Thyroid gland (tissue), 4 donors: ENCODE results near the gene SMAD3. TPM values are rescaled to one million over a fixed set of nuclear protein-coding genes. Genes with fewer than 3 reads are reported as not detected.

ENCODE experiments used
- DNase-seq, 2 donors: peaks; one replicate each; pipeline ENCODE4 v3.0.0-alpha.2; 2019
- H3K27ac ChIP-seq, 3 donors: fragments of 200-600 bp; sonication (generic); 1 replicate in 2 of 3; 2 replicates in 1 of 3; pipeline ENCODE4 v1.5.1; 2016 to 2019; ENCODE audit warnings: mild to moderate bottlenecking in 1 of 3, moderate library complexity in 1 of 3
- H3K27me3 ChIP-seq: fragments of 200-600 bp; sonication (generic); one replicate; pipeline ENCODE4 v1.5.1; 2019
- H3K36me3 ChIP-seq, 2 donors: fragments of 200-600 bp; sonication (generic); one replicate each; pipeline ENCODE4 v1.5.1; 2016 to 2019
- H3K4me1 ChIP-seq, 2 donors: fragments of 200-600 bp; sonication (generic); one replicate each; pipeline ENCODE4 v1.5.1; 2017 to 2019
- H3K4me3 ChIP-seq, 3 donors: fragments of 200-600 bp; sonication (generic); replicated peaks in 1 of 3; 1 replicate in 2 of 3; 2 replicates in 1 of 3; pipeline ENCODE4 v1.5.1; 2016; ENCODE audit warnings: mild to moderate bottlenecking in 1 of 3
- H3K9me3 ChIP-seq: fragments of 200-600 bp; sonication (generic); one replicate; pipeline ENCODE4 v1.5.1; 2017
- POLR2A ChIP-seq, 2 donors: fragments of 450-650 bp; IDR thresholded peaks; one replicate each; pipeline ENCODE4 v1.6.1; 2017; ENCODE audit warnings: antibody characterized with exemption in 2 of 2, mild to moderate bottlenecking in 2 of 2, moderate library complexity in 1 of 2
- WGBS, 2 donors: methylation state at CpG; one replicate each; pipeline ENCODE4 v1.1.5; 2017; 5-methylcytosine and 5-hydroxymethylcytosine counted together
- intact Hi-C: fragments of 100-400 bp; cut with DNase I; formaldehyde crosslinking; loops from one replicate; pipeline ENCODE4 v1.15.1; 2023
- total RNA-seq, 4 donors: library from RNA; depleted of rRNA; stranded (reverse); fragments of >200 nt; gene quantifications; one replicate each; pipeline ENCODE4 v1.2.3, GENCODE V29; 2016
- TF ChIP-seq, protein P1 (sequence below), 6 experiments: fragments of 200-600 bp in 3 of 6; fragments of 450-650 bp in 3 of 6; sonication (generic) in 3 of 6; IDR thresholded peaks; one replicate each; pipeline ENCODE4 v1.5.1; 2016 to 2019; ENCODE audit warnings: antibody characterized with exemption in 6 of 6, mild to moderate bottlenecking in 2 of 6, inconsistent platforms in 1 of 6, moderate library complexity in 1 of 6

SMAD3 gene
- total RNA-seq, 4 donors from 2014 or later = 33.6 to 66.5 (median 47.3) TPM

DNA sequence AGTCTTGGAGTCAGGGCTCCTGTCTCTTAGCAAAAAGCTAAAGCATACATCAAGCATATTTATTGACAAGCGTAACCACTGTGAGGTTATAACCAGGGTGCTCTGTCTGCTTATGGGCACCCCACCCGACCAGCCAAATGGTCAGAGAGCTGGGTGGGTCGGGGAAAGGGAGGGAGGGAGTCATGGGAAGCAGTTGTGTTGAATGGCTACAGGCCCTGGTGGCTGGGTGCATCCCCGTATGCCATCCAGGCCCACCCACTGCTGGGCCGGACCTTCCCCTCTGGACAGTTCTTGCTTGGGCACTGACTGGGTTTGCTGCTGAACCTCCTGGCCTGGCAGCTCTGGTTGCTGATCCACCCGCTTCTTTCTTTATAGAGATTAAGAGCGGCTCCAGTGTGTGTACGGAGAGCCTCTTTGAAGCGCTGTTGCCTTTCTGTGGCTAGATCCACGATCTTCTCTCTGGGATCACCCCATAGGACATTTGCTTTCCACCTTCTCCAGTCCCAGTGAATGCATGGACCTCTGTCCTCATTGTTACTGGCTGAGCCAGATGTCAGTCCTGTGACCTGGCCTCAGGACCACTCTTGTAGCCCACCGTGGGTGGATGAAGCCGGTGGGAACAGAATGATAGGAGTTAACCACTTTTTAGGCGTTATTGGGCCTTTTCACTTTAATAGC, 59.6 kb downstream of the SMAD3 start:
- Histone ChIP-seq H3K27ac (peak overlapping the region; percentile 41 to 59 (median 46)), H3K36me3 (no peaks in the 10 kb centered on the region), H3K9me3 (no peaks in the 10 kb centered on the region), H3K27me3 (no peaks in the 10 kb centered on the region), H3K4me3 (no peak overlapping the region), H3K4me1 (peaks cover 39 to 79% of the 10 kb centered on the region in 2 donors)
- no peak for DNase-seq
- intact Hi-C loops = no loop called here
- WGBS, 2 donors = 72 to 86% methylated on average over 13 of the region's 13 CpGs
- TF ChIP-seq, protein P1, sequence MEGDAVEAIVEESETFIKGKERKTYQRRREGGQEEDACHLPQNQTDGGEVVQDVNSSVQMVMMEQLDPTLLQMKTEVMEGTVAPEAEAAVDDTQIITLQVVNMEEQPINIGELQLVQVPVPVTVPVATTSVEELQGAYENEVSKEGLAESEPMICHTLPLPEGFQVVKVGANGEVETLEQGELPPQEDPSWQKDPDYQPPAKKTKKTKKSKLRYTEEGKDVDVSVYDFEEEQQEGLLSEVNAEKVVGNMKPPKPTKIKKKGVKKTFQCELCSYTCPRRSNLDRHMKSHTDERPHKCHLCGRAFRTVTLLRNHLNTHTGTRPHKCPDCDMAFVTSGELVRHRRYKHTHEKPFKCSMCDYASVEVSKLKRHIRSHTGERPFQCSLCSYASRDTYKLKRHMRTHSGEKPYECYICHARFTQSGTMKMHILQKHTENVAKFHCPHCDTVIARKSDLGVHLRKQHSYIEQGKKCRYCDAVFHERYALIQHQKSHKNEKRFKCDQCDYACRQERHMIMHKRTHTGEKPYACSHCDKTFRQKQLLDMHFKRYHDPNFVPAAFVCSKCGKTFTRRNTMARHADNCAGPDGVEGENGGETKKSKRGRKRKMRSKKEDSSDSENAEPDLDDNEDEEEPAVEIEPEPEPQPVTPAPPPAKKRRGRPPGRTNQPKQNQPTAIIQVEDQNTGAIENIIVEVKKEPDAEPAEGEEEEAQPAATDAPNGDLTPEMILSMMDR (IDR thresholded peaks at IDR 0.05) = no peak
- no peak for TF ChIP-seq POLR2A (IDR thresholded peaks at IDR 0.05)

DNA sequence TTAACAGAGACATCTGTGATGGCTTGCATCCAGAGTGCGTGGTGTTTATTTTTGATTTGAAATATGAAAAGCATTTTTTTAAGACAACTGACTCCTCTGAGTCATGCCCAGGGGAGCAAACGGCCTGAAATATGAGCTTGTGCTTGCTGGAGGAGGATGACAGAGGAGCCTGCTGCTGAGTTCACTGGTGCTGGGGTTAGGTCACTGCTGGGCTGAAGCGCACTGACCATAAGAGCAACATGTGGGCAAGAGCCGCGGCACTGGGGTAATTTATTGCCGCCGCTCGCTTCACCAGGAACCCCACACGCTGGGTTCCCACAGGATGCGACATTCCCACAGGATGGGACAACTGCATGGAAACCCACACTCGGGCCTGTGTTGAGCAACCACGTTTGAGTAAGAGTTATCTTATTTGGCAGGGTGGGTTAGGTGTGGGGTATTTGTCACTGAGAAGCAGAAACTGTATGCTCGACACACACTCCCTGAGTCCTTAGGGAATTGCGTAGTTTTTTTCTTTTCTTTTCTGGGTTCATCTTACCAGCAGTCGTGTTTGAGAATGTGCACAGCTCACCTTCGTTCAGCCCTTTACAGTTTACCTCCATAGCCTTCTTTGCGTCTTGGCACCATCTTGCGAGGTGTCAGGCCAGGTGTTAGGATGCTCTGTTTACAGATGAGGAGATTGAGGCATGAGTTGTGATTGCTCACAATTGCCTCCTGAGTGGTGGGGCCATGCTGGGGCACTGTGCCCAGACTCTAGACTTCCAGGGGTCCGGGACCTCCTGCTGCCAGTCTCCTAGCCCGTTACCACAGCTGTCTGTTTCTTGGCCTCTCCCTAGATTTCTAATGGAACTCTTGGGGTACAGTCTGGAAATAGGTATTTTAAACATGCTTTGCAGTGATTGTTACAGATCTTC, 60.4 kb downstream of the SMAD3 start:
- H3K9me3 ChIP-seq = no peaks in the 10 kb centered on the region
- DNase-seq = no peak
- WGBS, 2 donors = 83 to 86% methylated on average over 20 of the region's 20 CpGs
- no peaks in the 10 kb centered on the region for H3K27me3 ChIP-seq
- no peak for TF ChIP-seq POLR2A (IDR thresholded peaks at IDR 0.05)
- TF ChIP-seq, protein P1 (IDR thresholded peaks at IDR 0.05) = no peak
- intact Hi-C loops = no loop called here
- no peaks in the 10 kb centered on the region for H3K36me3 ChIP-seq
- H3K27ac ChIP-seq = peak overlapping the region; percentile 41 to 59 (median 46)
- H3K4me1 ChIP-seq = peaks cover 38 to 79% of the 10 kb centered on the region in 2 donors
- H3K4me3 ChIP-seq = no peak overlapping the region

DNA sequence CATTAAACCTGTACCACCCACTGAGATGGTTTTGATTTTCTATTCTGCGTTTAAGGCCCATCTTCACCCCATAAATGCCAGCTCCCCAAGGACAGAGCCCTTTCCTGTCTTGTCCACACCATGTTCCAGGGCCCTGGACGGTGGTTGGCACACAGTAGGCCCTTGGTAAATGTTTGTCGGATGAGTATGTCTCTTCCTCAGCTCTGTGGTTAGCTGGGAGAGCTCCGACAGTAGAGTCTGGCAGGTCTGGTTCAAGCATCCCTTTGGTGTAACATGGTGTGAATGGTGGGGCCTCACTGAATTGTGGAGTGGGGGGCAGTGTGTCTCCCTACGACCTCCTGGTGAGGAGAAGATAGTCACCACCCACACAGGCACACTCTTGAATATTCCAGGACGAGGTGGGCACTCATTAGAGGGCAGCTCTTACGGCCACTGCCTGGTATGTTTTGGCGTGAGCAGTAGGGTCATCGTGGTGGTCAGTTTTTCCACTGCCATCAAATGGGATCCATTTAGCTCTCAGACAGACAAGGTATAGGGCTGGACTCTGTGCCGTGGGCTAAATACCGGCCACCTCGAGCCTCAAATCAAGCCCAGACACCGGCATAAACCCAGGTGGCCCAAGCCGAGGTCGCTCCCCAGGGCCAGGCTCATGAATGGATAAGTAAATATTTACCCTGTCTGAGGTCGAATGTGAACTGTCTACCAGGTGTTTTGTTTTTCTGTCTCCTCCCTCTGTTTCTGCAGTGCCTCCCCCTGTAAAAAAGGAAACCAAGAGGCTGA, 61.3 kb downstream of the SMAD3 start:
- peak overlapping the region in 2 of 3 donors; percentile 41 to 59 for H3K27ac ChIP-seq
- H3K36me3 ChIP-seq = no peaks in the 10 kb centered on the region
- H3K27me3 ChIP-seq = no peaks in the 10 kb centered on the region
- DNase-seq = no peak
- intact Hi-C loops = no loop called here
- H3K9me3 ChIP-seq = no peaks in the 10 kb centered on the region
- H3K4me3 ChIP-seq = no peak overlapping the region
- H3K4me1 ChIP-seq = peaks cover 43 to 79% of the 10 kb centered on the region in 2 donors
- 75 to 78% methylated on average over 10 to 13 of the region's 16 CpGs for WGBS, 2 donors
- TF ChIP-seq, protein P1 (IDR thresholded peaks at IDR 0.05) = no peak
- TF ChIP-seq POLR2A (IDR thresholded peaks at IDR 0.05) = no peak

DNA sequence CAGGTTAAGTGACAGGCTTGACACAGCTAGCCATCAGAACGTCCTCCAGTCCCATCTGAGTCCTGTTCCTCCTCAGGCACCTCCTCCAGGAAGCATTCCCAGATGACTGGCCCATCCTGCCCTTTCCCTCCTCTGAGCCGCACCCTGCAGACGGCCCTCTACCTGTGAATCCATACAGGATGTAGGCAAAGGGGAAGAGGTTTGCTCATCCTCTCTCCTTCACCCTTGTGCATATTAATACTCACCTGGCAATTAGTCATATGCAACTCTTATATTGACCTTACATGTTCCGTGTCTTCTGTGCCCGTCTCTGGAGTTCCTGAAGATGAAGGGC, 61.9 kb downstream of the SMAD3 start:
- peaks cover 43 to 79% of the 10 kb centered on the region in 2 donors for H3K4me1 ChIP-seq
- intact Hi-C loops = no loop called here

More for the DNA sequence above, 61.9 kb downstream of the SMAD3 start:
- TF ChIP-seq POLR2A (IDR thresholded peaks at IDR 0.05) = no peak
- TF ChIP-seq, protein P1 (IDR thresholded peaks at IDR 0.05) = no peak
- no peak overlapping the region for H3K27ac ChIP-seq
- no peaks in the 10 kb centered on the region for H3K27me3 ChIP-seq
- 86 to 90% methylated on average over 5 of the region's 5 CpGs for WGBS, 2 donors
- H3K4me3 ChIP-seq = no peak overlapping the region
- H3K9me3 ChIP-seq = no peaks in the 10 kb centered on the region
- H3K36me3 ChIP-seq = no peaks in the 10 kb centered on the region
- DNase-seq = no peak
